Measurements from ENCODE around the gene DOHH.

Gene DOHH

DNA sequence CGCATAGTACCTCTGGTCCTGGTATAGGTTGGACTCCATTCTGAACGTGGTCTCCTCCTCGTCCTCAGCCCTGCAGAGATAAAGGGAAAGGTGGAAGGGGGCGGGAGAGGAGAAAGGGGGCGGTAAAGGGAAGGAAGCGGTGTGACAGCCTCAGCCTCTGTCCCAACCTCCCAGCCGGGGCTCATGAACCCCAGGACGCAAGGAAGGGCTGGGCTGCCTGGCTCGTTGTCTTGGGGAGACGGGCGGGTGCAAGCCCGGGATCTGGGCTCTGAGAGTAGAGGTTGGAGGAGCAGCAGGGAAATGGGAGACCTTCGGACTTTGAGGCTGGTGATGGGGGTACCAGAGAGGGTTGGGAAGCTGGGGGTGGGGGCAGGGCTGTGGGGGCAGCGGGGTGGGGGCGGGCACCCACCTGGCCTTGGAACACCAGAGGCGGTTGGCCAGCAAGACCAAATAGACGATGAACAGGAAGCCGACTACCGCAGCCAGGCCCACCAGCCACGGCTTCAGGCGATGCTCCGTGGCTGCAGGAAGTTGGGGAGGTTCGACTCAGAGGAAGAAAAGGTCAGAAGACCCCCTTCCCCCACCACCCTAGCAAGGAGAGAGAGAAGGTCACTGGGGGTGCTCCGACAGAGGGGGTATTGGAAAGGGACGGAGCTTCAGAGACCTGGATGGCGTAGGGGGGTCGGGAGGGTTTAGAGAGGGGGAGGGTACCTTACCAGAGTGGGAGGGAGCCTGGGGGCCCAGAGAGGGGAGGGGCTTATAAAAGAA lies 21.9 kb downstream of the DOHH start:
- DNase-seq (ENCODE audit: low read depth, low spot score): no peak

DNA sequence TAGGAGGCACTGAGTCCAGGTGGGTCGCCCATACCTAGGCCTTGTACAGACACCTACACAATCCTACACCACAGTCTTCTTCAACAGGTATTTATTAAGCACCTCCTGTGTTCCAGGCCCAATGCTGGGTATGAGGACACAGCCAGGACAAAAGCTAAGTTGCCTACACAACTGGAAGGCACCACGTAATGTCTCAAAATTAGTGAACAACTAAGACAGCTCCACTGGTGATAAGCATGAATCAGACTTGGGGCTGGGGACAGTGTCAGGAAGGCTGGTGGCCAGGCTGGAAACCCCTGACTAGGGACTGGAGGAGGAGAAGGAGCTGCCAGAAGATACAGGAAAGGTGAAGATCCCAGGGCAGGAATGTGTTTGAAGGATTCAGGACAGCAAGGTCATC lies 22.5 kb downstream of the DOHH start:
- DNase-seq (ENCODE audit: low read depth, low spot score): no peak

- DNase-seq (ENCODE audit: low read depth, low spot score): no peak
These were observed 23.0 kb downstream of the DOHH start for GRCh38 chr19:3477506-3477905.

GRCh38 chr19:3476830-3477229 lies 23.6 kb downstream of the DOHH start:
- DNase-seq (ENCODE audit: low read depth, low spot score): no peak

DNA sequence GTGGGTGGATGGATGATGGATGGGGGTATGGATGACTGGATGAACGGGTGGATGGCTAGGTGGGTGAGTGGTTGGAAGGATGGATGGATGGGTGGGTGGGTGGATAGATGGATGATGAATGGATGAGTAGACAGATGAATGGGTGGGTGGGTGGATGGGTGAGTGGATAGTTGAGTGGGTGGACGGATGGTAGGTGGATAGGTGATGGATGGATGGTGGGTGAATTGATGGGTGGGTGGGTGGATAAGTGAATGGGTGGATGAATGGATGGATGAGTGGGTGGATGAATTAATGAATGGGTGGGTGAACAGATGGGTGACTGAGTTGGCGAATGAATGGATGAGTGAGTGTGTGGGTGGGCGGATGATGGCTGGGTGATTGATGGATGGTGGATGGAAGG lies 25.0 kb downstream of the DOHH start:
- DNase-seq (ENCODE audit: low read depth, low spot score): no peak

GRCh38 chr19:3474614-3475013 lies 25.9 kb downstream of the DOHH start:
- DNase-seq (ENCODE audit: low read depth, low spot score): no peak

DNA sequence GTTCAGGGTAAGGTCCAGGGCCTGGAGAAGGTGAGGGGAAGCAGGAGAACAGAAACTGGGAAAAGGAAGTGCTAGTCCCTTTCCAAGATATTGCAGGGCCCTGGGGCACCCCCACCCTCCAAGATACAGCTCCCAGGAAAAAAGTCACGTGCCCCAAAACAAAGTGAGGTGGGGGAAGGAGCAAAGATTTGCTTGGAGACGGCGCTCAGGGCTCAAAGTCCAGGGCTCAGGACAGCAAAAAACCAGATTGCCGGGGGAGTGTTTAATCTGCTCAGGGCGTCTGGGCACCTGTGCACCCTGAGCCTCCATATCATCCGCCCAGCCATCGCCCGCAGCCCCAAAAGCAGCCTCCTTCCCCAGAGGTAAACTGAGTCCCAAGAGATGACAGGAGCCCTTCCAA lies 26.5 kb downstream of the DOHH start:
- DNase-seq (ENCODE audit: low read depth, low spot score): no peak

GRCh38 chr19:3471954-3472655 lies 28.4 kb downstream of the DOHH start:
- DNase-seq (ENCODE audit: low read depth, low spot score): no peak

DNA sequence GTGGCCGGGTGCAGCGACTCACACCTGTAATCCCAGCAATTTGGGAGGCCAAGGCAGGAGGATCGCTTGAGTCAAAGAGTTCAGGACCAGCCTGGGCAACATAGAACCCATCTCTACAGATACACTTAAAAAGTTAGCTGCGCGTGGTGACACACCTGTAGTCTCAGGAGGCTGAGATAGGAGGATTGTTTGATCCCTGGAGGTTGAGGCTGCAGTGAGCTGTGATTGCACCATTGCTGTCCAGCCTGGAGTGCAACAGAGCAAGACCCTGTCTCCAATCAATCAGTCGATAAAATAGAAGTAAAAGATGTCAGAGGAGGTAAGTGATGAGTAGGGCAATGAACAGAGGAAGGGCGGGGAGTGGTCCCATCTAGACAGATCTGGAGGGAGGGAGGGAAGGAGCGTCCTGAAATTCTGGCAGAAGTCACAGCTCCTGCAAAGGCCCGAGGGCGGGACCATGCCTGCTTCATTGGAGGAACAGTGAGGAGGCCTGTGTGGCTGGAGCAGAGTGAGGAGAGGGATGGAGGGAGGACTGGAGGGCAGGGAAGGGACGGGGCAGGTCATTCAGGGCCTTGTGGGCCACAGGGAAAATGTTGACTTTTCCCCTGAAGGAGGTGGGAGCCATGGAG lies 29.9 kb downstream of the DOHH start:
- no peak for DNase-seq (ENCODE audit: low read depth, low spot score)

DNA sequence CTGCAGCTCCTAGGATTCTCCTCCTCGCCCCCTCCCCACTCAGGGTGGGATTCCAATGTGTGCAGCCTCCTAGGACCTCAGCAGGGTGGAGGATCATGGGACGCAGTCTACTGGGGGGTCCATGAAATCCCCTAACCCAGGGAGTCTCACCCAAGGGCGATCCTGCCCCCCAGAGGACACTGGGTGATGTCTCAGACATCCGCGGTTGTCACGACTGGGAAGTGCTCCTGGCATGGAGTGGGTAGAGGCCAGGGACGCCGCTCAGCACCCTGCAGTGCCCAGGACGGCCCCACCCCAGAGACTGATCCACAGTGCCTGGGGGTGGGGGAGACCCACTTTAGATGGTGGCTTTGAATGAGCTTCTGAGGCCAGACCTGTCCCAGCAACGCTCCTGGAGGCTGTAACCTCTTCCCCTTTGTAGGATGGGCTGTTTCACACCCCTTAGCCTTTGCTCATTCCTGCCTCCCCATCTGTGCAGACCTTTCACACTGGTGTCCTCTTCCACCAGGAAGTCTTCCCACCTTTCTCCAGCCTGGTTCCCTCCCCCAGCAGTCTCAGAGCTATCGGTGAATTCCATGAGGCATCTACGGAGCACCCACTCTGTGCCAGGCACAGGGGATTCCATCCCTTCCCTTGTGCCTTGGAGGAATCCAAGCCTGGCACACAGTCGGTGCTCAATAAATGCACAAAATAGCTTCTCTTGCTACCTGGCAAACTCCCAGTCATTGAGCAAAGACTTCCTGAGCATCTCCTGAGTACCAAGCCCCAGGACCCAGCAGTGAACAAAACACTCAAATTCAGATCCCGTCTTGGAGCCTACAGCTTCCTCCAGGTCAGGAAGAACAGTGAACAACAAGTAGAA lies 30.6 kb downstream of the DOHH start:
- no peak for DNase-seq (ENCODE audit: low read depth, low spot score)

DNA sequence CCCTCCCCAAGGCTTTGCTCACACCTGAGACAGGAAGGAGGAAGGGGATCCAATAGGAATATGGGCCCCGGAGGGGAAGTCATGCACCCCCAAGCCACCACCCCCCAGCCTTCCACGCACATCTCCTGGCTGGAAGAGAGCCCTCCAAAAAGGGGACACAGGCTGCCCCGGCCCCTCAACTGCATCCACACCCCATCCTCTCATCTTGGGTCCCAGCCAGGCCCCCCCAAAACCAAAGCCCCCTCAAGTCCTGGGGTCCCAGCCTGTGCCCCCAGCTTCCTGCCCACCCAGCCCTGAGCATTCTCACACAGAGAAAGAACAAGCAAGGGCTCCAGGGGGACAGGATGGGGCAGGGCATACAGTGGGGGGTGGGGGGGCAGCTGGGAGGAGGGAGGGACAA lies 32.3 kb downstream of the DOHH start:
- no peak for DNase-seq (ENCODE audit: low read depth, low spot score)

DNA sequence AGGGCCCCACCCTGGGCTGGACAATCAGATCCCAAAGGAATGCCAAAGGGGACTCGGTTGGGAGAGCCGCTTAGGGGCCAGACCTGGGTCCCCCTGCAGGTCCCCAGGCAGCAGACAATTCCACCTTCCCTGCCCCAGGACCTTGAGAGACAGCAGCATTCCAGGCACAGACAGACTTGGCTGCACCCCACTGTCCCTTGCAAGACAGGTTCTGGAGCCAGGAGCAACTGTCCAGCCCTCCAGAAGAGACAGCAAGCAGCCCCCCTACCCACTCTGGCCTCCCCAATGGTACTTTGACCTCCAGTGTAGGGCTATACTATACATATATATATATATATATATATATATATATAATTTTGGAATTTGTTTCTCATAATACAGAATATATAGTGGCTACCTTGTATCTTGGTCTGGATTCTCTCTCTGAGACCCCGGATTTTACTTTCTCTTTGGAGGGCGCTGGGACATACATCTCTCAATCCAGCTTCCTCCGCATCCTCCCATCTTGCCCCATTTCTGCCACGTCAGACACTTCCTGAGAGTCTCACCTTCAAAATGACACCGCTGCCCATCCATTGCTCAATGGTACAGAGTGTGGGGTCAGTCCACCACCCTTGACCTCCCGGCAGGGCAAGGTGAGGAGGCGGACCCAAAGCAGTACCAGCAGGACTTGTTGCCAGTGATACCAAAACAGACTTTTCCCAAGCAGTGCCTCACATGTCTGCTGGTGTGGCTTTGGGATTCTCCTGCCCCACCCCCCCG lies 32.9 kb downstream of the DOHH start:
- no peak for DNase-seq (ENCODE audit: low read depth, low spot score)

- DNase-seq (ENCODE audit: low read depth, low spot score): no peak
These were observed 33.8 kb downstream of the DOHH start for GRCh38 chr19:3466635-3467034.

DNA sequence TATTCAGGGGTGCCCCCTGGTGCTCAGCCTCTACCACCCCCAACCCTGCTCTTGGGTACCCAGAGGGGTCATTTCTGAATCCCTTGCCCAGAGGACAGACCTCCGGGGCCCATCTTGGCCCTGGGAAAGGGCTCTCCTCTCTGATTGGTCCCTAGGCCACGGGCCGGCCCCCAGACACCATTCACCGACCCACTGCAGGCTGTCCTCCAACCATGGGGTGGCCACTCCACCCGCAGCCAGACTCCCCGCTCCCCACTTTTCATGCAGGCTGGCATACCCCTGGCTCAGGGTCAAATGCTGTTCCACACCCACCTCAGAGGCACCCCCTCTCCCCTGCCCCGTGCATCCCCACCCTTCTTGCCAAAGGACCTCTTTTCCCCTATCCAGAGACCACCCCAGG lies 34.9 kb downstream of the DOHH start:
- no peak for DNase-seq (ENCODE audit: low read depth, low spot score)

DNA sequence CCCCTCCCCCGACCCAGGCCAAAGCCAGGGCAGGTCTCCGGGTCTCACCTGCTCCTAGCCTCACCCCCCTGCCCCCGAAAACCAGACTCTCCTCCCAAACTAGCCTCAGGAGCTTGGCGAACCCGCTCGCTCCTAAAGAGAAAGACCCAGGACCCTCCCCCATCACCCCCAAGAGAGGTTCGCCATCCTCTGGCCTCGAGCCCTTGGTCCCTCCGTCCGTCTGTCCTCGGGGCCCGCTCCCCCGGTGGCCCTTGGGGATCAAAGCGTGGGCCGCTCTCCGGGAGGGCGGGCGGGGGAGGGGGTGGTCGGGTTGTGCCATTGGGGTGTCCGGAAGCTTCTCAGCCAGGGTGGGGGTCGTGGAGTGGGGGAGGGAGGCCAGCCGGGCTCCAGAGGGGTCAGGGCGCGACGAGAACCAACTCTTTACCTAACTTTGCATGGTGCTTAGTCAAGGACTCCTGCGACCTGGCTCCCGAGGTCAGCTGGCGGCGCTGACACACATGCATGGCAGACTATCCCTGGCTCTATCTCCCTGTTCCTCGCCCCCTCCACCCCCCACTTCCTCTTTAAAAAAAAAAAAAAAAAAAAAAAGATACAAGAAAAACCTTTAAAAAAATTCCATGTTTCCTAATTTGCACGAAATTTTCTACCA lies 35.8 kb downstream of the DOHH start:
- DNase-seq (ENCODE audit: low read depth, low spot score): no peak

GRCh38 chr19:3463714-3464586 lies 36.5 kb downstream of the DOHH start:
- no peak for DNase-seq (ENCODE audit: low read depth, low spot score)

- no peak for DNase-seq (ENCODE audit: low read depth, low spot score)
These were observed 37.3 kb downstream of the DOHH start for GRCh38 chr19:3462991-3463713.

GRCh38 chr19:3459965-3460582 lies 40.4 kb downstream of the DOHH start:
- DNase-seq (ENCODE audit: low read depth, low spot score): no peak
